DMS53 treated with DMSO at 0.1 percent for 48 hours (cell line): Measurements from ENCODE around the gene GNMT.
"Not testable (repeated sequence)": the region's sequence is repeated elsewhere in the genome, so short reads cannot be mapped to it uniquely, and the experiment has no call there.

ENCODE experiments used
- DNase-seq: peaks from one replicate; lab custom pipeline; 2025; ENCODE audit not compliant: unreplicated experiment; lab: John Stamatoyannopoulos, UW

GNMT gene

GRCh38 chr6:42940493-42941045, 20.0 kb upstream of the GNMT start:
- no peak for DNase-seq

- not testable (repeated sequence) for DNase-seq
These were observed 19.2 kb upstream of the GNMT start for GRCh38 chr6:42941356-42941755.

GRCh38 chr6:42942444-42942843, 18.1 kb upstream of the GNMT start:
- no peak for DNase-seq

- no peak for DNase-seq
These were observed 12.6 kb upstream of the GNMT start for GRCh38 chr6:42947950-42948349.

- DNase-seq, result no peak
These were observed 8.2 kb upstream of the GNMT start for GRCh38 chr6:42952389-42952788.

- not testable (repeated sequence) for DNase-seq
These were observed 6.1 kb upstream of the GNMT start for GRCh38 chr6:42954405-42954804.

GRCh38 chr6:42958125-42958524, 2.4 kb upstream of the GNMT start:
- DNase-seq, result no peak

GRCh38 chr6:42959917-42960242, 674 bp upstream of the GNMT start:
- DNase-seq, result no peak

GRCh38 chr6:42961020-42961470, 491 bp downstream of the GNMT start:
- peak; percentile 14 for DNase-seq

GRCh38 chr6:42962096-42962495, 1.5 kb downstream of the GNMT start:
- no peak for DNase-seq

- no peak for DNase-seq
These were observed 2.1 kb downstream of the GNMT start for GRCh38 chr6:42962502-42963178.

GRCh38 chr6:42963179-42963854, 2.8 kb downstream of the GNMT start:
- no peak for DNase-seq

GRCh38 chr6:42963855-42964605, 3.5 kb downstream of the GNMT start:
- peak; percentile 47 for DNase-seq

GRCh38 chr6:42966571-42966970, 6.0 kb downstream of the GNMT start:
- no peak for DNase-seq

GRCh38 chr6:42967228-42967627, 6.7 kb downstream of the GNMT start:
- no peak for DNase-seq

GRCh38 chr6:42968126-42968701, 7.7 kb downstream of the GNMT start:
- no peak for DNase-seq

GRCh38 chr6:42968783-42969182, 8.2 kb downstream of the GNMT start:
- DNase-seq, result no peak

GRCh38 chr6:42969431-42969830, 8.9 kb downstream of the GNMT start:
- no peak for DNase-seq

GRCh38 chr6:42969934-42970333, 9.4 kb downstream of the GNMT start:
- DNase-seq, result no peak

GRCh38 chr6:42970871-42971612, 10.5 kb downstream of the GNMT start:
- DNase-seq, result peak; percentile 36
